Aorta (tissue), 5 donors: Measurements from ENCODE around the gene NEGR1. TPM values are rescaled to one million over a fixed set of nuclear protein-coding genes. Genes with fewer than 3 reads are reported as not detected.

Source experiments
- ATAC-seq: fragments of 200-7000 bp; cut with Tn5 transposase; one replicate; pipeline ENCODE4 v1.9.1; 2022; ENCODE audit warnings: moderate library complexity; ENCODE audit not compliant: low FRiP score
- DNase-seq, 2 donors: peaks; one replicate each; pipeline ENCODE4 v3.0.0-alpha.2; 2020
- H3K27ac ChIP-seq, 2 donors: one replicate each; pipeline ENCODE4 v1.5.1; 2013; ENCODE audit warnings: low read length in 2 of 2, mild to moderate bottlenecking in 2 of 2, moderate library complexity in 2 of 2, control low read depth in 1 of 2, inconsistent platforms in 1 of 2, low read depth in 1 of 2
- H3K27me3 ChIP-seq, 2 donors: one replicate each; pipeline ENCODE4 v1.6.1; 2013; ENCODE audit warnings: control low read depth in 1 of 2, low read length in 1 of 2, mild to moderate bottlenecking in 1 of 2, moderate library complexity in 1 of 2; ENCODE audit not compliant: insufficient read depth in 2 of 2, control insufficient read depth in 1 of 2
- H3K36me3 ChIP-seq, 2 donors: one replicate each; pipeline ENCODE4 v1.6.1; 2013; ENCODE audit warnings: control low read depth in 1 of 2, low read length in 1 of 2, mild to moderate bottlenecking in 1 of 2; ENCODE audit not compliant: insufficient read depth in 2 of 2, control insufficient read depth in 1 of 2
- H3K4me1 ChIP-seq, 2 donors: one replicate each; pipeline ENCODE4 v1.6.1; 2013; ENCODE audit warnings: low read length in 2 of 2, control low read depth in 1 of 2, mild to moderate bottlenecking in 1 of 2, moderate library complexity in 1 of 2; ENCODE audit not compliant: insufficient read depth in 2 of 2, control insufficient read depth in 1 of 2
- H3K4me3 ChIP-seq, 2 donors: one replicate each; pipeline ENCODE4 v1.5.1; 2013; ENCODE audit warnings: low read length in 2 of 2, control low read depth in 1 of 2, mild to moderate bottlenecking in 1 of 2
- H3K9me3 ChIP-seq: one replicate; pipeline ENCODE4 v1.6.1; 2013; ENCODE audit warnings: mild to moderate bottlenecking, low read length; ENCODE audit not compliant: control insufficient read depth
- WGBS, 2 donors: extraction: QIAGEN DNeasy Blood & Tissue Kit; methylation state at CpG; one replicate each; pipeline ENCODE4 v1.1.7; 2013; 5-methylcytosine and 5-hydroxymethylcytosine counted together
- intact Hi-C, 2 donors: fragments of 100-400 bp; cut with DNase I; formaldehyde crosslinking; loops; one replicate each; pipeline versions ENCODE4 v1.14.2 to v1.15.0; 2022
- polyA plus RNA-seq, 2 donors: library from polyadenylated mRNA; stranded (reverse); fragments of 200-250 nt; gene quantifications; one replicate each; pipeline ENCODE4 v1.2.3, GENCODE V29; 2013
- total RNA-seq, 2 donors: library from RNA; stranded (reverse); fragmentation: NEBNext Ultra II Directional; extraction: Animal tissue kit (Norgen Biotek cat#: 25700); gene quantifications; one replicate each; pipeline ENCODE4 v1.2.1, GENCODE V29; 2021
- donor health status: healthy with polysubstance abuse.
- donor health status: Bipolar disorder and iron deficiency.
- donor health status: DM: no; HTN: no; CAD: no.
- donor health status: DM: no; HTN: no; CAD: no.
- donor health status: DM: yes; HTN: yes; CAD: no.

NEGR1 gene
- total and polyA plus RNA-seq, 4 donors, result 3.5 to 50.3 (median 18.4) TPM

DNA sequence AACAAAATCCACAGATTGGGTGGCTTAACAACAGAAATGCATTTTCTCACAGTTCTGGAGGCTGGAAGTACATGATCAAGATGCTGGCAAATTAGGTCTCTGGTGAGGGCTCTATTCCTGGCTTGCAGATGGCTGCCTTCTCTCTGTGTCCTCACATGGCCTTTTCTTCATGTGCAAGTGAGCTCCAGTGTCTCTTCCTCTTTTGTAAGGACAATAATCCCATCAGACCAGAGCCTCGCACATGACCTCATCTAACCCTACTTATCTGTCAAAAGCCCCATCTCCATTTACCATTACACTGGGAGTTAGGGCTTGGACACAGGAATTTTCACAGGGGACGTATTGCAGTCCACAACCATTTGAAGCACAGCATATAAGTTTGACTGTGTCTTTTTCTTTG, 181.6 kb downstream of the NEGR1 start:
- Histone ChIP-seq H3K9me3 (no peaks in the 10 kb centered on the region), H3K27me3 (no peaks in the 10 kb centered on the region), H3K27ac (no peak overlapping the region), H3K4me1 (no peaks in the 10 kb centered on the region), H3K4me3 (no peak overlapping the region), H3K36me3 (no peaks in the 10 kb centered on the region)
- intact Hi-C loops, result no loop called here
- DNase-seq (no peak), ATAC-seq (no peak)
- WGBS, 2 donors, result 86 to 91% methylated on average over 2 of the region's 2 CpGs

- Histone ChIP-seq H3K36me3 (no peaks in the 10 kb centered on the region), H3K9me3 (no peaks in the 10 kb centered on the region), H3K4me1 (no peaks in the 10 kb centered on the region), H3K4me3 (no peak overlapping the region), H3K27me3 (no peaks in the 10 kb centered on the region), H3K27ac (no peak overlapping the region)
- WGBS, 2 donors, result 84 to 86% methylated on average over 4 of the region's 4 CpGs
- no peak for ATAC-seq
- DNase-seq, result no peak
- intact Hi-C loops, result no loop called here
These were observed 184.3 kb downstream of the NEGR1 start for GRCh38 chr1:72097851-72098570.

GRCh38 chr1:72094209-72094608, 188.1 kb downstream of the NEGR1 start:
- ATAC-seq (no peak), DNase-seq (no peak)
- no peaks in the 10 kb centered on the region for H3K36me3 ChIP-seq
- H3K27me3 ChIP-seq, result no peaks in the 10 kb centered on the region
- no peak overlapping the region for H3K27ac ChIP-seq
- H3K9me3 ChIP-seq, result no peaks in the 10 kb centered on the region
- no peak overlapping the region for H3K4me3 ChIP-seq
- no peaks in the 10 kb centered on the region for H3K4me1 ChIP-seq
- WGBS, 2 donors, result 69 to 73% methylated on average over 2 of the region's 2 CpGs
- intact Hi-C loops, result no loop called here

- DNase-seq (no peak), ATAC-seq (no peak)
- H3K27me3 ChIP-seq, result no peaks in the 10 kb centered on the region
- H3K4me3 ChIP-seq, result no peak overlapping the region
- H3K27ac ChIP-seq, result no peak overlapping the region
- H3K9me3 ChIP-seq, result no peaks in the 10 kb centered on the region
- 82 to 84% methylated on average over 3 of the region's 3 CpGs for WGBS, 2 donors
- H3K4me1 ChIP-seq, result no peaks in the 10 kb centered on the region
- intact Hi-C loops, result no loop called here
- H3K36me3 ChIP-seq, result no peaks in the 10 kb centered on the region
These were observed 195.9 kb downstream of the NEGR1 start for GRCh38 chr1:72086394-72086793.

GRCh38 chr1:72075425-72075824, 206.9 kb downstream of the NEGR1 start:
- intact Hi-C loops, result no loop called here

DNA sequence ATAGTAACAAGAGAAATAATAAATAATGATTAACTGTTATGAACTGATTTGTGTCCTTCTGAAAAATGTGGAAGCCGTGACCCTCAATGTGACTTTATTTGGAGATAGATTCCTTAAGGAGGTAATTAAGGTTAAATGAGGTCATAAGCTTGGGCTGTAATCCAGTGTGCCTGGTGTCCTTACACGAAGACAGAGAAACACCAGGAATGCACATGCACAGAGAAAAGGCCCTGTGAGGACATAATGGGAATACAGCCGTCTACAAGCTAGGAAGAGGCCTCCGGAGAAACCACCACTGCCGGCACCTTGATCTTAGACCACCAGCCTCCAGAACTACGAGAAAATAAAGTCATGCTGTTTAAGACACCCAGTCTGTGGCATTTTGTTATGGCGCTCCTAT, 215.9 kb downstream of the NEGR1 start:
- H3K27ac ChIP-seq, result no peak overlapping the region
- no peaks in the 10 kb centered on the region for H3K27me3 ChIP-seq
- H3K9me3 ChIP-seq, result no peaks in the 10 kb centered on the region
- H3K36me3 ChIP-seq, result no peaks in the 10 kb centered on the region
- H3K4me3 ChIP-seq, result no peak overlapping the region
- 60 to 83% methylated on average over 7 of the region's 7 CpGs for WGBS, 2 donors
- intact Hi-C loops, result no loop called here
- DNase-seq, result no peak
- no peaks in the 10 kb centered on the region for H3K4me1 ChIP-seq
- no peak for ATAC-seq

More at GRCh38 chr1:72075425-72075824, 206.9 kb downstream of the NEGR1 start:
- Histone ChIP-seq H3K27ac (no peak overlapping the region), H3K27me3 (no peaks in the 10 kb centered on the region), H3K36me3 (no peaks in the 10 kb centered on the region), H3K9me3 (peaks cover 1% of the 10 kb centered on the region), H3K4me3 (no peak overlapping the region), H3K4me1 (no peaks in the 10 kb centered on the region)
- ATAC-seq (no peak), DNase-seq (no peak)

GRCh38 chr1:72064196-72065075, 217.9 kb downstream of the NEGR1 start:
- H3K36me3 ChIP-seq, result no peaks in the 10 kb centered on the region
- intact Hi-C loops, result no loop called here
- H3K27me3 ChIP-seq, result no peaks in the 10 kb centered on the region
- H3K4me3 ChIP-seq, result no peak overlapping the region
- WGBS, 2 donors, result 60 to 68% methylated on average over 3 of the region's 3 CpGs
- no peak for DNase-seq
- no peaks in the 10 kb centered on the region for H3K4me1 ChIP-seq
- H3K9me3 ChIP-seq, result no peaks in the 10 kb centered on the region
- no peak for ATAC-seq
- no peak overlapping the region for H3K27ac ChIP-seq

- H3K36me3 ChIP-seq, result no peaks in the 10 kb centered on the region
- H3K27me3 ChIP-seq, result no peaks in the 10 kb centered on the region
- DNase-seq (no peak), ATAC-seq (no peak)
- intact Hi-C loops, result no loop called here
- H3K9me3 ChIP-seq, result no peaks in the 10 kb centered on the region
- H3K4me3 ChIP-seq, result no peak overlapping the region
- no peak overlapping the region for H3K27ac ChIP-seq
- no peaks in the 10 kb centered on the region for H3K4me1 ChIP-seq
- WGBS, 2 donors, result 80 to 89% methylated on average over 7 of the region's 7 CpGs
These were observed 218.8 kb downstream of the NEGR1 start for GRCh38 chr1:72063364-72064044.
